AG04450 (cell line): ENCODE measurements around the gene ALG8. TPM values are rescaled to one million over a fixed set of nuclear protein-coding genes. Genes with fewer than 3 reads are reported as not detected.
"Not testable (repeated sequence)": the region's sequence is repeated elsewhere in the genome, so short reads cannot be mapped to it uniquely, and the experiment has no call there.

Experiments
- CTCF ChIA-PET: fragments of 300-600, 350-600 bp; formaldehyde crosslinking; extraction: SDS; loops from one replicate; lab custom pipeline; 2022; ENCODE audit warnings: antibody characterized with exemption, inconsistent platforms; lab: Charles Lee
- POLR2A ChIA-PET: fragments of 350-600 bp; formaldehyde crosslinking; extraction: SDS; loops from one replicate; lab custom pipeline; 2021; ENCODE audit warnings: antibody characterized with exemption, inconsistent platforms; lab: Yijun Ruan, JAX
- DNase-seq: peaks from one replicate; pipeline ENCODE4 v3.0.0-alpha.2; 2011; ENCODE audit warnings: low read depth, low spot score
- H3K27ac ChIP-seq: one replicate; pipeline ENCODE4 v1.5.1; 2012; ENCODE audit warnings: low read depth, low read length, control low read depth
- H3K27me3 ChIP-seq: one replicate; pipeline ENCODE4 v1.6.0; 2012; ENCODE audit warnings: low read length; ENCODE audit not compliant: control insufficient read depth, insufficient read depth
- H3K4me3 ChIP-seq: 2 replicates; pipeline ENCODE4 v1.5.1; 2011; ENCODE audit warnings: mild to moderate bottlenecking, low read depth, low read length, control low read depth
- H3K9me3 ChIP-seq: 2 replicates; pipeline ENCODE4 v1.5.1; 2012; ENCODE audit warnings: low read length; ENCODE audit not compliant: control insufficient read depth, insufficient read depth
- CTCF ChIP-seq: IDR thresholded peaks from 2 replicates; pipeline ENCODE4 v1.5.1; 2011; ENCODE audit warnings: low read depth, low read length, control low read depth, inconsistent platforms
- polyA plus RNA-seq: library from polyadenylated mRNA; depleted of rRNA; stranded (reverse); fragments of >200 nt; gene quantifications from 2 replicates; pipeline ENCODE4 v1.2.3, GENCODE V29; 2011

Gene ALG8
- polyA plus RNA-seq, 1 experiment, result 80.0 TPM

DNA sequence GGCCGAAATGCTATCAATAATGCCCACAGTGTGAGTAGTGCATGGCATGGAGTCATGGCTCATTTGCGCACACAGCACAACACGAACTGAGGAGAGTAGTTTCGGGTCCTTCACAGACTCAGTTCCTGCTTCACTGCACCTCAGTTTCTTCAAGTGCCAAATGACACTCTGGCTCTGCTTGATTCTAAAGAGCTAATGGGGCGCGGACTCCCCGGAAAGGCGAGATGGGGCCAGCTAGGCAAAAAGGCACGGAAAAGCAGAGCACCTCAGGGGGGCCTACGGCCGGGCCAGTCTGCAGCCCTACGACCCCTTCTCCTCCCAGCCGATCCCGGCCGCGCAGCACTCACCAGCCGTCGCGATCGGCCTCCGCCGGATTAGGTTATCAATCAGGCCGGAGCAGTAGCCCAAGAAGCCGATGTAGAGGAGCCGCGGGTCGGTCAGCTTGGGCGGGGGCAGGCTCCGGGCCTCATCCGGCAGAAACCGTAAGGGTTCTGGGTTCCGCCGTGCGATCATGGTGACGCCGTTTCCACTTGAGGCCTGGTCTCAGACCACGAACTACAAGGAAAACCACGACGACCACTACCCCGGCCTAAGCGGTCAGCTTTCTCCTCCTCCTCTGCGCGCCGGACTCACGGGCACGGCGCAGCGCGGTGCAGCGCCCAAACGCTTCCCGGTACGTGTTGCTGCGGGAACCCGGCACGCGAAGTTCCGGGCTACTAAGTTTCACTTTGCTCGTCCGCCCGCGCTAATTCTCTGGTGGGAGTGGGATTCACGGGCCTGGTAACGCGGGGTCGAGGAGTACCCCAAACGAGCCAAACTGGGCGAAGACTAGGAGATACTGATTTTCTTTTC is 60.0 kb downstream of the ALG8 start, which contains the start of gene NDUFC2:
NDUFC2 (minus strand) TSS at position 631 of the 852 bp plus-strand sequence; CDS start at position 513, 118 bp downstream.
- ChIA-PET POLR2A (interaction anchor here (0.5 to 1.6 kb wide), 5 partner anchors 16 to 213 kb away, joined by 3 to 5 read pairs (median 3); partner anchors contain the start of genes ALG8, INTS4 and THRSP), CTCF (interaction anchor here (0.6 to 2.5 kb wide), 6 partner anchors 10 to 485 kb away, joined by 3 to 10 read pairs (median 4); no protein-coding TSS in a partner anchor)
- DNase-seq, result peak; percentile 57
- Histone ChIP-seq H3K4me3 (peak within 1 kb of the TSS; percentile 86), H3K9me3 (peaks cover 4% of the 10 kb centered on the region; the same call in 1 of the 2 replicates), H3K27ac (peak within 1 kb of the TSS; percentile 77), H3K27me3 (no peaks in the 10 kb centered on the region)
- TF ChIP-seq CTCF, result no peak; the same call in 1 of the 2 replicates

- TF ChIP-seq CTCF, result no peak
- no peak overlapping the region for H3K27ac ChIP-seq
- CTCF ChIA-PET, result interaction anchor here (0.6 to 2.5 kb wide), 6 partner anchors 9 to 486 kb away, joined by 3 to 10 read pairs (median 4); no protein-coding TSS in a partner anchor
Observed at GRCh38 chr11:78078218-78079167, 60.9 kb downstream of the ALG8 start.

DNA sequence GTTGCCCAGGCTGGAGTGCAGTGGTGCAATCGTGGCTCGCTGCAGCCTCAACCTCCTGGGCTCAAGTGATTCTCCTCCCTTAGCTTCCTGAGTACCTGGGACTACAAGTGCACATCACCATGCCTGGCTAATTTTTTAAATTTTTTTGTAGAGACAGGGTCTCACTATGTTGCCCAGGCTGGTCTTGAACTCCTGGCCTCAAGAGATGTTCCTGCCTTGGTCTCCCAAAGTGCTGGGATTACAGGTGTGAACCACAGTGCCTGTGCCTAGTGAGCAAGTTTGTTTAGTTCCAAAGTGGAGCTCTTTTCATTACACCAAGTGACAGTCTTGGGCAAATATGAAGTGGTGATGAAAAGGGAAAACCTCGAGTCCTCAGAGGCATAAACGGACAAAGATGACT is 61.8 kb downstream of the ALG8 start:
- CTCF ChIA-PET, result interaction anchor here (1.4 to 2.5 kb wide), 3 partner anchors 31 to 487 kb away, joined by 4 to 10 read pairs (median 5); no protein-coding TSS in a partner anchor

More at GRCh38 chr11:78078218-78079167, 60.9 kb downstream of the ALG8 start:
- Histone ChIP-seq H3K27me3 (no peaks in the 10 kb centered on the region), H3K4me3 (peak overlapping the region; percentile 86), H3K9me3 (peaks cover 4% of the 10 kb centered on the region; the same call in 1 of the 2 replicates)
- no peak for DNase-seq
- POLR2A ChIA-PET, result interaction anchor here (0.6 to 1.6 kb wide), 3 partner anchors 12 to 84 kb away, joined by 3 to 5 read pairs (median 3); partner anchors contain the start of genes ALG8 and INTS4

GRCh38 chr11:78076733-78077403 is 62.6 kb downstream of the ALG8 start:
- TF ChIP-seq CTCF, result no peak
- ChIA-PET POLR2A (interaction anchor here (0.6 to 0.7 kb wide), 2 partner anchors 199 to 468 kb away, joined by 3 read pairs; no protein-coding TSS in a partner anchor), CTCF (interaction anchor here (1.6 kb wide), 1 partner anchor 487 kb away, joined by 4 read pairs; no protein-coding TSS in a partner anchor)
- Histone ChIP-seq H3K9me3 (peaks cover 4% of the 10 kb centered on the region; the same call in 1 of the 2 replicates), H3K27ac (no peak overlapping the region), H3K4me3 (no peak overlapping the region), H3K27me3 (no peaks in the 10 kb centered on the region)
- no peak for DNase-seq

More for the DNA sequence above, 61.8 kb downstream of the ALG8 start:
- H3K4me3 ChIP-seq, result peak overlapping the region; percentile 86
- DNase-seq, H3K27me3 ChIP-seq, H3K27ac ChIP-seq, H3K9me3 ChIP-seq: not testable (repeated sequence)
- POLR2A ChIA-PET, result interaction anchor here (0.6 kb wide), 2 partner anchors 13 to 467 kb away, joined by 3 read pairs; no protein-coding TSS in a partner anchor
